ENCODE results near the gene TRIM38. TPM values are rescaled to one million over a fixed set of nuclear protein-coding genes. Genes with fewer than 3 reads are reported as not detected.

The TRIM38 gene
- polyA plus RNA-seq, 1 donor from 2014 or later = not detected

- Histone ChIP-seq H3K79me2 (replicated peaks; ENCODE audit: insufficient read depth, low read length) (no peaks in the 10 kb centered on the region), H3K9ac (ENCODE audit: low read length) (no peak overlapping the region), H3K9me2 (ENCODE audit: insufficient read depth, low read length) (no peaks in the 10 kb centered on the region), H3K4me3 (ENCODE audit: low read length) (no peak overlapping the region), H3F3A (ENCODE audit: insufficient read depth, low read length, poor library complexity, severe bottlenecking) (no peaks in the 10 kb centered on the region), H4K20me1 (ENCODE audit: insufficient read depth) (no peaks in the 10 kb centered on the region), H3K27ac (ENCODE audit: low read length) (no peak overlapping the region), H2AFZ (ENCODE audit: low read depth, low read length) (no peak overlapping the region), H3K9me3 (ENCODE audit: low read length) (no peaks in the 10 kb centered on the region), H3K27me3 (ENCODE audit: insufficient read depth, low read depth, low read length) (no peaks in the 10 kb centered on the region), H3K4me2 (ENCODE audit: low read length) (no peak overlapping the region), H3K36me3 (ENCODE audit: insufficient read depth, low read length) (no peaks in the 10 kb centered on the region)
- TF ChIP-seq EZH2 (IDR thresholded peaks at IDR 0.05; ENCODE audit: borderline replicate concordance, insufficient read depth, low read length, poor library complexity, severe bottlenecking) (no peak), POLR2AphosphoS5 (IDR thresholded peaks at IDR 0.05) (no peak), RAD21 (conservative IDR thresholded peaks at IDR 0.05) (no peak), EP300 (conservative IDR thresholded peaks at IDR 0.05; ENCODE audit: poor library complexity, severe bottlenecking) (no peak), TAF1 (IDR thresholded peaks at IDR 0.05; ENCODE audit: low read depth) (no peak), SMC3 (conservative IDR thresholded peaks at IDR 0.05; ENCODE audit: poor library complexity) (no peak), REST (IDR thresholded peaks at IDR 0.05; ENCODE audit: borderline replicate concordance) (no peak), MXI1 (conservative IDR thresholded peaks at IDR 0.05; ENCODE audit: poor library complexity, severe bottlenecking) (no peak)
- TF ChIP-seq, protein P1, sequence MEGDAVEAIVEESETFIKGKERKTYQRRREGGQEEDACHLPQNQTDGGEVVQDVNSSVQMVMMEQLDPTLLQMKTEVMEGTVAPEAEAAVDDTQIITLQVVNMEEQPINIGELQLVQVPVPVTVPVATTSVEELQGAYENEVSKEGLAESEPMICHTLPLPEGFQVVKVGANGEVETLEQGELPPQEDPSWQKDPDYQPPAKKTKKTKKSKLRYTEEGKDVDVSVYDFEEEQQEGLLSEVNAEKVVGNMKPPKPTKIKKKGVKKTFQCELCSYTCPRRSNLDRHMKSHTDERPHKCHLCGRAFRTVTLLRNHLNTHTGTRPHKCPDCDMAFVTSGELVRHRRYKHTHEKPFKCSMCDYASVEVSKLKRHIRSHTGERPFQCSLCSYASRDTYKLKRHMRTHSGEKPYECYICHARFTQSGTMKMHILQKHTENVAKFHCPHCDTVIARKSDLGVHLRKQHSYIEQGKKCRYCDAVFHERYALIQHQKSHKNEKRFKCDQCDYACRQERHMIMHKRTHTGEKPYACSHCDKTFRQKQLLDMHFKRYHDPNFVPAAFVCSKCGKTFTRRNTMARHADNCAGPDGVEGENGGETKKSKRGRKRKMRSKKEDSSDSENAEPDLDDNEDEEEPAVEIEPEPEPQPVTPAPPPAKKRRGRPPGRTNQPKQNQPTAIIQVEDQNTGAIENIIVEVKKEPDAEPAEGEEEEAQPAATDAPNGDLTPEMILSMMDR (IDR thresholded peaks at IDR 0.05; ENCODE audit: poor library complexity, severe bottlenecking) = no peak
Observed at GRCh38 chr6:25963426-25964123, 973 bp downstream of the TRIM38 start.

DNA sequence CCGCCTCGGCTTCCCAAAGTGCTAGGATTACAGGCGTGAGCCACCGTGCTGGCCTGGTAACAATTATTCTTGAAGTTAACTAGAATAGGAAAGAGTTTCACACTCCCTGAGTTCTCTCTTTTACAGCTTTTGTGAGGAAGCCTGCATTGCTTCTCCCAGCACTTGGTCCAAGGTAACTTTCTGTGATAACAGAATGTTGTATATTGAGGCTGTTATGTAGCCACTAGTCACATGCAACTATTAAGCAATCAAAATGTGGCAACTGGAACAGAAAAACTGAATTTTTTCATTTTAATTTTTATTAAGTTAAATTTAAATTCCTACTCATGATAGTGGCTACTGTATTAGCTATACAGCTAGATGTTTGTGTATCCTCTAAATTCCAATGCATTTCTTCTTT lies 2.5 kb downstream of the TRIM38 start:
- no peaks in the 10 kb centered on the region for H4K20me1 ChIP-seq (ENCODE audit: insufficient read depth)
- TF ChIP-seq, protein P1 (IDR thresholded peaks at IDR 0.05; ENCODE audit: poor library complexity, severe bottlenecking) = no peak
- TF ChIP-seq RAD21 (conservative IDR thresholded peaks at IDR 0.05) = no peak
- no peak for TF ChIP-seq SMC3 (conservative IDR thresholded peaks at IDR 0.05; ENCODE audit: poor library complexity)
- no peak for TF ChIP-seq POLR2AphosphoS5 (IDR thresholded peaks at IDR 0.05)
- TF ChIP-seq EP300 (conservative IDR thresholded peaks at IDR 0.05; ENCODE audit: poor library complexity, severe bottlenecking) = no peak
- TF ChIP-seq EZH2 (IDR thresholded peaks at IDR 0.05; ENCODE audit: borderline replicate concordance, insufficient read depth, low read length, poor library complexity, severe bottlenecking) = no peak
- no peak for TF ChIP-seq REST (IDR thresholded peaks at IDR 0.05; ENCODE audit: borderline replicate concordance)
- H3K79me2 ChIP-seq (replicated peaks; ENCODE audit: insufficient read depth, low read length) = no peaks in the 10 kb centered on the region
- H3K9me2 ChIP-seq (ENCODE audit: insufficient read depth, low read length) = no peaks in the 10 kb centered on the region
- H3K9ac ChIP-seq (ENCODE audit: low read length) = no peak overlapping the region
- H2AFZ ChIP-seq (ENCODE audit: low read depth, low read length) = no peak overlapping the region
- H3K27ac ChIP-seq (ENCODE audit: low read length) = no peak overlapping the region
- no peak overlapping the region for H3K4me2 ChIP-seq (ENCODE audit: low read length)
- H3K9me3 ChIP-seq (ENCODE audit: low read length) = no peaks in the 10 kb centered on the region
- no peaks in the 10 kb centered on the region for H3K27me3 ChIP-seq (ENCODE audit: insufficient read depth, low read depth, low read length)
- no peaks in the 10 kb centered on the region for H3F3A ChIP-seq (ENCODE audit: insufficient read depth, low read length, poor library complexity, severe bottlenecking)
- no peaks in the 10 kb centered on the region for H3K36me3 ChIP-seq (ENCODE audit: insufficient read depth, low read length)
- H3K4me3 ChIP-seq (ENCODE audit: low read length) = no peak overlapping the region

Measured in neural cell (in vitro differentiated cells).